ENCODE measurements around the gene ATP8A2. TPM values are rescaled to one million over a fixed set of nuclear protein-coding genes. Genes with fewer than 3 reads are reported as not detected.

ATP8A2 gene
- total RNA-seq, 4 donors from 2014 or later = 0.16 to 0.54 (median 0.26) TPM

DNA sequence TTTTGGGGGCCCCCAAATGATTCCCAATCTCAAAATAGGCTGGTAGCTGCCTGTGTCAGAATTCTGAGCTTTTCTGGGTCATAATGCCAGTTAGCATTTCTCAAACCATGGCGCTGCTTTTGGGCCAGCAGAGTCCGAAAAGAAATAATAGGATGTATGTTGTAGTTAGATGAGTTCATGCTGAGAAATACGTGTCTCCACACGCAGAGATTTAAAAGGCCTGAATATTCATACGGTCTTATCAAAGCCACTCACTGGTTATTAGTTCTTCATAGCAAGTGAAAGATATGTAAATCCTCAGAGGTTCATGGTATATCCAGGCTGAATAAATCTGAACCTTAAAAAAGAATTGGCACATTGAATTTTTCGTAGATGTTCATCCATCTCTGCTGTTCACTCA lies 555.6 kb downstream of the ATP8A2 start:
- H3K9me3 ChIP-seq = no peaks in the 10 kb centered on the region
- no peaks in the 10 kb centered on the region for H3K36me3 ChIP-seq
- no peak for ATAC-seq
- peaks cover 32% of the 10 kb centered on the region for H3K27me3 ChIP-seq
- TF ChIP-seq POLR2A (IDR thresholded peaks at IDR 0.05) (no peak), EP300 (IDR thresholded peaks at IDR 0.05) (no peak), POLR2AphosphoS5 (IDR thresholded peaks at IDR 0.05) (no peak)
- TF ChIP-seq, protein P1, sequence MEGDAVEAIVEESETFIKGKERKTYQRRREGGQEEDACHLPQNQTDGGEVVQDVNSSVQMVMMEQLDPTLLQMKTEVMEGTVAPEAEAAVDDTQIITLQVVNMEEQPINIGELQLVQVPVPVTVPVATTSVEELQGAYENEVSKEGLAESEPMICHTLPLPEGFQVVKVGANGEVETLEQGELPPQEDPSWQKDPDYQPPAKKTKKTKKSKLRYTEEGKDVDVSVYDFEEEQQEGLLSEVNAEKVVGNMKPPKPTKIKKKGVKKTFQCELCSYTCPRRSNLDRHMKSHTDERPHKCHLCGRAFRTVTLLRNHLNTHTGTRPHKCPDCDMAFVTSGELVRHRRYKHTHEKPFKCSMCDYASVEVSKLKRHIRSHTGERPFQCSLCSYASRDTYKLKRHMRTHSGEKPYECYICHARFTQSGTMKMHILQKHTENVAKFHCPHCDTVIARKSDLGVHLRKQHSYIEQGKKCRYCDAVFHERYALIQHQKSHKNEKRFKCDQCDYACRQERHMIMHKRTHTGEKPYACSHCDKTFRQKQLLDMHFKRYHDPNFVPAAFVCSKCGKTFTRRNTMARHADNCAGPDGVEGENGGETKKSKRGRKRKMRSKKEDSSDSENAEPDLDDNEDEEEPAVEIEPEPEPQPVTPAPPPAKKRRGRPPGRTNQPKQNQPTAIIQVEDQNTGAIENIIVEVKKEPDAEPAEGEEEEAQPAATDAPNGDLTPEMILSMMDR (IDR thresholded peaks at IDR 0.05) = no peak
- 69 to 74% methylated on average over 4 to 5 of the region's 6 CpGs for WGBS, 2 donors (ENCODE audit: low coverage in 1 of 2)
- no peaks in the 10 kb centered on the region for H3K4me1 ChIP-seq
- H3K4me3 ChIP-seq = no peak overlapping the region
- H3K27ac ChIP-seq = no peak overlapping the region

DNA sequence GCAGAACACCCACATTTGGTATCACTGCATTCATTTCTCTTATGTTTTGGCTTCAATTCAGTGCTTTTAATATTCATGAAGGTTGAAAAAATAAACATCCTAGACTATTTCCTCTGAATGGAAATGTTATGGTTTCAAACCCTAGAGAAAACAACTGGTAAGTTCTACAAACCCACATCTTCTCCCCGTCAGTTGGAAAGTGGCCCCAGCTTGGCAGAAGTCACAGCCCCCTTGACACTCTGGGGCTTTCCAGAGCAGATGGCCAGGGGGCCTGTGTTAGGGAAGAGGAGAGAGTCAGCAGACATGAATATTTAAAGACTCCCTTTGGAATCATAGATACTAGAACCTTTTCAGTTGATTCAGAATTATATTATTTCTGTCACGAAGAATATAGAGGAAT lies 556.2 kb downstream of the ATP8A2 start:
- peaks cover 33% of the 10 kb centered on the region for H3K27me3 ChIP-seq
- H3K4me3 ChIP-seq = no peak overlapping the region
- H3K9me3 ChIP-seq = no peaks in the 10 kb centered on the region
- H3K27ac ChIP-seq = no peak overlapping the region
- no peak for TF ChIP-seq POLR2A (IDR thresholded peaks at IDR 0.05)
- WGBS, 2 donors (ENCODE audit: low coverage in 1 of 2) = 25 to 36% methylated on average over 1 to 2 of the region's 2 CpGs
- H3K4me1 ChIP-seq = no peaks in the 10 kb centered on the region
- no peak for ATAC-seq
- no peaks in the 10 kb centered on the region for H3K36me3 ChIP-seq

DNA sequence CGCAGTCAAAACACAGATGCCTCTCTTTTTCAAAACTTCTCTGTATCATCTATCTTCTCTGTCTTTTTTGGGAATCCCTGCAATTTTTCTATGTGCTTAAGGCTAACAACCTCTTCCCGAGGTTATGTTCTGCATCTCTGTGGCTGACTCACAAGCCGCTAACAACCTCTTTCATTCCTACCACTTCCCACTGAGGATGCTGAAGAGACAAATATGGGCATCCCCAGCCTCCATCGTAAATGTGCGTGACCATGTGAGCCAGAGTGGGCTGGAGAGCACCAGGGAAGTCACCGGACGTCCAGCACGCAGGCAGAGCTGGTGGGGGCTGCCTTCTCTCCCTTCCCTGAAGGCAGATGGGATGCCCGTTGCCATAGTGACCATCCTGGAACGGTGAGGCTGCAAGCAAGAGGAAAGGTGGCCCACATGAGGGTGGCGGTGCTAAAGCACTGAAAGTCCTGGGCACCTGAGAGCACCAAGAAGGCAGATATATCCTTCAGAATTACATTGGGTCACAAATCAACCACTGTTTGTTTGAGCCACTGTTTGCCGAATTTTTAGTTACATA lies 557.2 kb downstream of the ATP8A2 start:
- Histone ChIP-seq H3K4me1 (no peaks in the 10 kb centered on the region), H3K9me3 (no peaks in the 10 kb centered on the region), H3K4me3 (no peak overlapping the region), H3K27ac (no peak overlapping the region), H3K36me3 (no peaks in the 10 kb centered on the region), H3K27me3 (peaks cover 33% of the 10 kb centered on the region)
- ATAC-seq = no peak
- WGBS, 2 donors (ENCODE audit: low coverage in 1 of 2) = 77% methylated on average over 3 to 6 of the region's 12 CpGs
- TF ChIP-seq POLR2AphosphoS5 (IDR thresholded peaks at IDR 0.05) = no peak
- no peak for TF ChIP-seq EP300 (IDR thresholded peaks at IDR 0.05)
- TF ChIP-seq, protein P1 (IDR thresholded peaks at IDR 0.05) = no peak
- TF ChIP-seq POLR2A (IDR thresholded peaks at IDR 0.05) = no peak

DNA sequence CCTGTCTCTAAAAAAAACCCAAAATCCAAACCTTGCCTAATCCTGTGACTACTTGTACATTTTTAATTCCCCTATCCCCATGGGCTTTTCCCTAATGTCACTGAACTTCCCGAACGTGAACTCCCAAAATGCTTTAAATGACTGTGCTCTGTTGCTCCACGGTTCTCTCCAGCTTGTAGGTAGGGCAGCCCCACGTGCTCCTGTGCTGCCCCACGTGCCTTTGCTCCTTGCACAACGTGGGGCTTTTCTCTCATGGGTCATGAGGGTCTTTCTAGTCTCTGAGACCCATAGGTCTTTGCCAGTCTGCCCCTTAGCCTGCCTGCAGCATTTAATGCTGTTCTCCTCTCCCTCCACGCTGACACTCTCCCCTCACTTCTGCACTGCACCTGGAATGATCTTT lies 558.0 kb downstream of the ATP8A2 start:
- TF ChIP-seq, protein P1 (IDR thresholded peaks at IDR 0.05) = no peak
- TF ChIP-seq POLR2AphosphoS5 (IDR thresholded peaks at IDR 0.05) (no peak), POLR2A (IDR thresholded peaks at IDR 0.05) (no peak), EP300 (IDR thresholded peaks at IDR 0.05) (no peak)
- ATAC-seq = no peak

DNA sequence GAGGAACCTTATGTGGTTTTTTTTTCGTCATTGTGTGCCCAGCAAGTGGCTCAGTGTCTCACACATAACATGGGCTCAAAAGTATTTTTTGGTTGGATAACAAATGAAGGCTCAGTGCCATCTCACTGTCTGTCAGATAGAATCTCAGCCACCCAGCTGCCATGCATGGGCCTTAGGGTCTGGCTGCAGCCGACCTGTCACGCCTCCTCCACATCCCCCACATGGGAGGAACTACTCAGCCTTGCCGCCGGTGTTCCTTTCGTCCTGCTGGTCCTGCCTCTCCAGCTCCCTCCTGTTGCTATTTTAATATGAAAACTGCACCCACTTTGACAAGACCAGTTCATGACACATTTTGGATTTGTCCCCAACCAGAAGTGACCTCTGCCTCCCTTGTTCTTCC lies 558.9 kb downstream of the ATP8A2 start:
- Histone ChIP-seq H3K36me3 (no peaks in the 10 kb centered on the region), H3K4me3 (no peak overlapping the region), H3K27me3 (peaks cover 33% of the 10 kb centered on the region), H3K27ac (no peak overlapping the region), H3K9me3 (no peaks in the 10 kb centered on the region), H3K4me1 (no peaks in the 10 kb centered on the region)
- ATAC-seq = no peak
- TF ChIP-seq, protein P1 (IDR thresholded peaks at IDR 0.05) = no peak
- TF ChIP-seq POLR2A (IDR thresholded peaks at IDR 0.05) = no peak
- 84 to 88% methylated on average over 4 of the region's 6 CpGs for WGBS, 2 donors (ENCODE audit: low coverage in 1 of 2)

More for the DNA sequence above, 558.0 kb downstream of the ATP8A2 start:
- 73 to 80% methylated on average over 7 of the region's 7 CpGs for WGBS, 2 donors (ENCODE audit: low coverage in 1 of 2)
- no peaks in the 10 kb centered on the region for H3K4me1 ChIP-seq
- H3K27ac ChIP-seq = no peak overlapping the region
- H3K36me3 ChIP-seq = no peaks in the 10 kb centered on the region
- no peaks in the 10 kb centered on the region for H3K9me3 ChIP-seq
- H3K27me3 ChIP-seq = peaks cover 33% of the 10 kb centered on the region
- no peak overlapping the region for H3K4me3 ChIP-seq
